ENCODE data around the gene APOBEC3F.
"Not testable (repeated sequence)": the region's sequence is repeated elsewhere in the genome, so short reads cannot be mapped to it uniquely, and the experiment has no call there.

The APOBEC3F gene

DNA sequence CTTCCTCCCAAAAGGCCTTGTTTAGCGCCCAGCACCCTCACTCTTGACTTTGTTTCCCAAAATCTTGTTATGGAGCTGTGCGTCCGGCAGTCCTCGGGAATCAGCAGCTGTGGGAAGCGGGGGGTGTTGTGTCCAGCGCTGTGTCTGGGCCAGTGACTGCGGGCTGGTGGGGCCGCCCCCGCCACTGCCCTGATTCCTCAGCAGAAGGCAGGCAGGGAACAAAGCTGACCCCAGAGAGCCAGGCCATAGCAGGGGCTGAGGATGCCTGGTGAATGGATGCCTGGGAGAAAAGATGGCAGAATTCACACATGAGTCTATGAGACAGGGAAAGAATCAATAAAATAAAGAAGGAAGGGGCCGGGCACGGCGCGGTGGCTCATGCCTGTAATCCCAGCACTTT is 24.1 kb upstream of the APOBEC3F start:
- H3K4me3 Mint-ChIP-seq: peak overlapping the region; percentile 15
- peaks cover 36% of the 10 kb centered on the region for H3K36me3 Mint-ChIP-seq
- peaks cover 67% of the 10 kb centered on the region for H3K4me1 Mint-ChIP-seq

DNA sequence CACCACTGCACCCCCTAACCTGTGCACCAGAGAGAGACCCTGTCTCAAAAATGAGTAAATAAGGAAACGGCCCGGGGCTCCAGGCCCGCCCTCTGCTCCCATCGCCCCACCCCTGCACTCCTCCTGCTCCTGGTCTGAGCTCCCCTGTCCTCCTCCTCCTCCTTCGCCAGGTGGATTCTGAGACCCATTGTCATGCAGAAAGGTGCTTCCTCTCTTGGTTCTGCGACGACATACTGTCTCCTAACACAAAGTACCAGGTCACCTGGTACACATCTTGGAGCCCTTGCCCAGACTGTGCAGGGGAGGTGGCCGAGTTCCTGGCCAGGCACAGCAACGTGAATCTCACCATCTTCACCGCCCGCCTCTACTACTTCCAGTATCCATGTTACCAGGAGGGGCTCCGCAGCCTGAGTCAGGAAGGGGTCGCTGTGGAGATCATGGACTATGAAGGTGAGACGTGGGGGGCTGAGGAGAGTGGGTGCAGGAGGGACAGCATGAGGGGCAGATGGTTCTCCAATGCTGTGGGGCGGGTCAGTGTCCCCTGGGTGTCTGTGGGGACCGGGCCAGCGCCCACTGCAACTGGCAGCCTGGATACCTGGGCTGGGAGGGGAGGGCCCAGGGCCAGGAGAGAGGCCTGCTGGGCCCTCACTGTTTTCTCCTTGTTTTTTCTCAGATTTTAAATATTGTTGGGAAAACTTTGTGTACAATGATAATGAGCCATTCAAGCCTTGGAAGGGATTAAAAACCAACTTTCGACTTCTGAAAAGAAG is 22.9 kb upstream of the APOBEC3F start:
- peak overlapping the region; percentile 49 for H3K27ac Mint-ChIP-seq
- no peak for DNase-seq
- no peak overlapping the region for H3K4me3 Mint-ChIP-seq
- H3K27me3 Mint-ChIP-seq: no peaks in the 10 kb centered on the region
- H3K36me3 Mint-ChIP-seq: peaks cover 44% of the 10 kb centered on the region
- no peaks in the 10 kb centered on the region for H3K9me3 Mint-ChIP-seq
- CTCF ChIA-PET: no interaction called here
- H3K4me1 Mint-ChIP-seq: peaks cover 68% of the 10 kb centered on the region

More for the DNA sequence above, 24.1 kb upstream of the APOBEC3F start:
- no peaks in the 10 kb centered on the region for H3K9me3 Mint-ChIP-seq
- CTCF ChIA-PET: no interaction called here
- no peak overlapping the region for H3K27ac Mint-ChIP-seq
- no peaks in the 10 kb centered on the region for H3K27me3 Mint-ChIP-seq
- no peak for DNase-seq

DNA sequence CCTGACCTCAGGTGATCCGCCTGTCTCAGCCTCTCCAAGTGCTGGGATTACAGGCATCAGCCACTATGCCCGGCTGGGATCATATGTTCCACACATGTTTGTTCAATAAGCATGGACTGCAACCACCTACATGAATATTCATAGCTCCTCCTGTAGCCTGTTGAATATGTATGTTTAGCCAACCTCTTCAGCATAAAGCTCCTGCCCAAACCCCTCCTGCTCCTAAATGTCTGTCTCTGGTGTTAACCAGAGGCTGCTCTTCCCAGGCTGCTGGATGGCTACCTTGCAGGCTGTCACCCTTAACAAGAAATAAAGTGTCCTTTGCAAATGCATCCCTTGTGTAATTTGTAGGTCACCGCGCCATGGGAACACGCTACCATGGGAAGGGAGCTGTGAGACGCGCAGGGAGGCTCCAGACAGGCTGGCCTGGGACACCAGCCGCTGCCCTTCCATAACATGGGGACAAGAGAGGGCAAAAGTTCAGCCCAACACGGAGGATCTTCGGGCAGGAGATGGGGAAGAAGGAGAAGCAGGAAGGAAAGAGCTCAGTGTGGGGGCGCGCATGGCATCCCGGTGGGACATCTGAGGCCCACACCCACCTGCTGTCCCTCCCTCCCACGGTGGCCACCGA is 20.5 kb upstream of the APOBEC3F start:
- H3K4me1 Mint-ChIP-seq: peaks cover 70% of the 10 kb centered on the region
- DNase-seq, CTCF ChIA-PET: not testable (repeated sequence)

DNA sequence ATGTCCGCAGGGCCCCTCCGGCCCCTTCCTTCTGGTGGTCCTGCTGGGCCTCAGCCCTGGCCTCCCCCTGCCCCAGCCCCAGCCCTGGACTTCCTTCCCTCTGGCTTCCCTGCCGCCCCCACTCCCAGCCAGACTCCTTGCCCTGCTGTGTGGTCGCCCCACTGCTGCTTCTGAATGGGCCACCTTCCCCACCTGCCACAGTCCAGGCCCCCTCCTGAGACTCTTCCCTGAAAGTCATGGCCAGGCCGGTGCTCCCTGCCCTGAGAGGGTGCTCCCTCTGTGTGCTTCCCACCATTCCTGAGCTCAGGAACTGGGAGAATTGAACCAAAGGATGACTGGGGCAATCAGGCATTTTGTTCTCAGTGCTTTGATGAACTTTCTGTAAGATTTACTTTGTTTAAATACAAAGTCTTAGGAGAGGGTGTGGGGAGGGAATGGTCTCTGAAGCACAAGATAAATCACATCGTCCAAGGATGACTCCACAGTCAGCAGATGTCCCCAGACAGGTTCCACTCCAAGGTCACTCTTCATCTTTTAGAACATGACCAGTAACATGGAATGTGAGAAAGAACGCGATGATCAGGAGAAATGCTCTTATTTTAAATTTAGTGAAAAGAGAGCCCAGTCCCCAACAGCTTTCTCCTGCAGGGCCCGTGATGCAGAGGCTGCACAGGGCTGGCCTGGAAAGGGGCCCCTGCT is 19.0 kb upstream of the APOBEC3F start:
- H3K27ac Mint-ChIP-seq: peak overlapping the region; percentile 96
- H3K4me1 Mint-ChIP-seq: peaks cover 72% of the 10 kb centered on the region
- H3K4me3 Mint-ChIP-seq: peak overlapping the region; percentile 93
- CTCF ChIA-PET: interaction anchor here (0.6 to 1.3 kb wide), 2 partner anchors 50 to 100 kb away, joined by 3 to 4 read pairs; no protein-coding TSS in a partner anchor
- no peaks in the 10 kb centered on the region for H3K27me3 Mint-ChIP-seq
- peaks cover 54% of the 10 kb centered on the region for H3K36me3 Mint-ChIP-seq
- H3K9me3 Mint-ChIP-seq: no peaks in the 10 kb centered on the region
- DNase-seq: peak; percentile 25

More for the DNA sequence above, 20.5 kb upstream of the APOBEC3F start:
- H3K9me3 Mint-ChIP-seq, H3K27me3 Mint-ChIP-seq: not testable (repeated sequence)
- peak overlapping the region; percentile 68 for H3K4me3 Mint-ChIP-seq
- H3K27ac Mint-ChIP-seq: peak overlapping the region; percentile 96
- H3K36me3 Mint-ChIP-seq: peaks cover 50% of the 10 kb centered on the region

DNA sequence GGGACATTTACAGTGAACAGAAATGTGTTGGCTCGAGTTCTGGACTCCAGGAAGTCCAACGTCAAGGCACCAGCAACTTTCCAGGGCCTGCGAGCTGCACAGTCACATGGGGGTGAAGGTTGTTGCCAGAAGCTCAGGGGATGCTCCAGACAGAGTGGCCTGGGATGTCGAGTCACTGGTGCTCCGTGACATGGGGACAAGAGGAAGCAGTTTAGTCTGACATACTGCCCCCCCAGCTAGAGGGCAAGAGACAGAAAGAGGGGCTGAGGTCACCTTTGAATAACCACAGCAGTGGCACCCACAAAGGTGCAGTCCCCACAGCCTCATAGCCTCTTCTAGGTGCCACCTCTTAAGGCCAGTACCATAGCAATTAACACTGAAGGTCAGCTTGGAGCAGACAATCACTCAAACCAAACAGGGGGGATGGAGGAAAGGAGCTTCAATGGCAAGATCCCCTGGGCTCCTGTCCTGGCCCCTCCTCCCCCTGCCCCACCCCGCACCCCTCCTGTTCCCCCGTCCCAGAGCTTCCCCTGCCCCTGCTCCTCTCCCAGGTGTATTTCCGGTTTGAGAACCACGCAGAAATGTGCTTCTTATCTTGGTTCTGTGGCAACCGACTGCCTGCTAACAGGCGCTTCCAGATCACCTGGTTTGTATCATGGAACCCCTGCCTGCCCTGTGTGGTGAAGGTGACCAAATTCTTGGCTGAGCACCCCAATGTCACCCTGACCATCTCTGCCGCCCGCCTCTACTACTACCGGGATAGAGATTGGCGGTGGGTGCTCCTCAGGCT is 15.9 kb upstream of the APOBEC3F start:
- H3K4me1 Mint-ChIP-seq: peaks cover 64% of the 10 kb centered on the region
- peaks cover 42% of the 10 kb centered on the region for H3K36me3 Mint-ChIP-seq
- peak overlapping the region; percentile 41 for H3K4me3 Mint-ChIP-seq
- H3K9me3 Mint-ChIP-seq: no peaks in the 10 kb centered on the region
- H3K27me3 Mint-ChIP-seq: no peaks in the 10 kb centered on the region
- CTCF ChIA-PET: interaction anchor here (0.6 kb wide), 1 partner anchor 118 kb away, joined by 3 read pairs; no protein-coding TSS in a partner anchor
- peak; percentile 55 for DNase-seq
- H3K27ac Mint-ChIP-seq: peak overlapping the region; percentile 81

DNA sequence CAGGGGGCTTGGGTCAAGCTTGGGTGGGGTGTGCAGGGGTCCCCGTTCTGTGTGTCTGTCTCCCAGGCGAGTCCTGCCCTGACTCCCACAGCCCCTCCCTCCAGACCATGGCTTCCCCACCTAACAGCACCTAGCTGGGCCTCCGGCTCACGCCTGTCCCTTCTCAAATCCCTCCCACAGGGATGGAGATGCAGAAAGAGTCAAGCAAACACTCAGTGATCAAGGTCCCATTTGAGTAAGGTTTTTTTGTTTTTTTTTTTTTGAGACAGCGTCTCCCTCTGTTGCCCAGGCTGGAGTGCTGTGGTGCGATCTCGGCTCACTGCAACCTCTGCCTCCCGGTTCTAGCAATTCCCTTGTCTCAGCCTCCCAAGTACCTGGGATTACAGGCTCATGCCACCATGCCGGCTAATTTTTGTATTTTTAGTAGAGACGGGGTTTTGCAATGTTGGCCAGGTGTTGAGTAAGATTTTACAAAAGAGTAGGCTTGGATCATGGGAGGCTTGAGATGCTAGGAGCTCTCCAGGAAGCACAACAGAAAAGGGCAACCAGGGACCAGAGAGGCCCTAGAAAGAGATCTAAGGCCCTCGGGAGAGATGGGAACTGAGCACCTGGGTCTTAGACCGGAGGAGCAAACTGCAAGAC is 14.0 kb upstream of the APOBEC3F start:
- Mint-ChIP-seq H3K4me3 (no peak overlapping the region), H3K27me3 (no peaks in the 10 kb centered on the region), H3K9me3 (no peaks in the 10 kb centered on the region), H3K27ac (no peak overlapping the region), H3K4me1 (peaks cover 54% of the 10 kb centered on the region), H3K36me3 (peaks cover 37% of the 10 kb centered on the region)
- CTCF ChIA-PET: no interaction called here
- DNase-seq: no peak

DNA sequence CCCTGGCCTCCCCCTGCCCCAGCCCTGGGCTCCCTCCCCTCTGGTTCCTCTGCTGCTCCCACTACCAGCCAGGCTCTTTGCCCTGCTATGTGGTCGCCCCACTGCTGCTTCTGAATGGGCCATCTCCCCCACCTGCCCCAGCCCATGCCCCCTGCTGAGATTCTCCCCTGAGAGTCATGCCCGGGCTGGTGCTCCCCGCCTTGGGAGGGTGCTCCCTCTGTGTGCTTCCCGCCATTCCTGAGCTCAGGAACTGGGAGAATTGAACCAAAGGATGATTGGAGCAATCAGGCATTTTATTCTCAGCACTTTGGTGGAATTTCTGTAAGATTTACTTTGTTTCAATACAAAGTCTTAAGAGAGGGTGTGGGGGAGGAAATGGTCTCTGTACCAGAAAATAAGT is 12.9 kb upstream of the APOBEC3F start:
- no peak overlapping the region for H3K27ac Mint-ChIP-seq
- H3K4me3 Mint-ChIP-seq: no peak overlapping the region
- peaks cover 43% of the 10 kb centered on the region for H3K4me1 Mint-ChIP-seq
- no peaks in the 10 kb centered on the region for H3K9me3 Mint-ChIP-seq
- H3K36me3 Mint-ChIP-seq: peaks cover 34% of the 10 kb centered on the region
- DNase-seq: no peak
- no peaks in the 10 kb centered on the region for H3K27me3 Mint-ChIP-seq
- CTCF ChIA-PET: no interaction called here

DNA sequence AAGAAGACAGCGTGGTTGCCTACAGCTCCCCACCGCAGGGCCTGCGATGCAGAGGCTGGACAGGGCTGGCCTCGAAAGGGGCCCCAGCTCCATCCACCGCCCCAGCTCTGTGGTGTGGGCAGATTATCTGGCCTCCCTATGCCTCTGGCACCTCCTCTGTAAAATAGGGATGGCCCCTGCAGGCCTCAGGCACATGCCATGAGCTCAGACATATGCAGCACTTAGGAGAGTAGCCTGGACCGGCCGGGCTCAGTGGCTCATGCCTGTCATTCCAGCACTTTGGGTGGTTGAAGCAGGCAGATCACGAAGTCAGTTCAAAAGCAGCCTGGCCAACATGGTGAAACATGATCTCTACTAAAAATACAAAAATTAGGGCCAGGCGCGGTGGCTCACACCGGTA is 12.4 kb upstream of the APOBEC3F start:
- Mint-ChIP-seq H3K27ac (no peak overlapping the region), H3K4me3 (no peak overlapping the region), H3K36me3 (peaks cover 38% of the 10 kb centered on the region), H3K27me3 (no peaks in the 10 kb centered on the region), H3K9me3 (no peaks in the 10 kb centered on the region), H3K4me1 (peaks cover 39% of the 10 kb centered on the region)
- no peak for DNase-seq
- CTCF ChIA-PET: no interaction called here

DNA sequence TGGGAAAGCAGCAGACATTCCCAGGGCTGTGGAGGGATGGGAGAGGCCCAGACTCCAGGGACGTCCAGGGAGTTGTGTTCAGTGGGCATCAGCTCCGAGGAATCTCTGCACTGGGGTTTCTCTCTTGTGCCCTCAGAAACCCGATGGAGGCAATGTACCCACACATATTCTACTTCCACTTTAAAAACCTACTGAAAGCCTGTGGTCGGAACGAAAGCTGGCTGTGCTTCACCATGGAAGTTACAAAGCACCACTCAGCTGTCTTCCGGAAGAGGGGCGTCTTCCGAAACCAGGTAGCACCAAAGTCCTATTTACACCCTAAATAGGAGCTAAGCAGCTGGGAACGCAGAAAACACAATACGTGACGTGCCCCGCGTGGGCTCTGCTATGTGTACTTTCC is 11.4 kb upstream of the APOBEC3F start:
- no peak for DNase-seq
- Mint-ChIP-seq H3K27me3 (no peaks in the 10 kb centered on the region), H3K9me3 (no peaks in the 10 kb centered on the region), H3K4me3 (no peak overlapping the region), H3K4me1 (peaks cover 30% of the 10 kb centered on the region), H3K27ac (no peak overlapping the region), H3K36me3 (peaks cover 36% of the 10 kb centered on the region)
- CTCF ChIA-PET: no interaction called here

DNA sequence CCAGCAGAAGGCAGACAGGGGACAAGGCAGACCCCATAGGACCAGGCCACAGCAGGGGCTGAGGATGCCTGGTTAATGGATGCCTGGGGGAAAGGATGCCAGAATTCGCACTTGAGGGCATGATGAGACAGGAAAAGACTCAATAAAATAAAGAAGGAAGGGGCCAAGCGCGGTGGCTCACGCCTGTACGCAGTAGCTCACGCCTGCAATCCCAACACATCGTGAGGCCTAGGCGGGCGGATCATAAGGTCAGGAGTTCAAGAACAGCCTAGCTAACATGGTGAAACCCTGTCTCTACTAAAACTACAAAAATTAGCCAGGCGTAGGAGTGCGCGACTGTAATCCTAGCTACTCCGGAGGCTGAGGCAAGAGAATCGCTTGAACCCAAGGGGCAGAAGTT is 10.0 kb upstream of the APOBEC3F start:
- H3K36me3 Mint-ChIP-seq: peaks cover 26% of the 10 kb centered on the region
- H3K9me3 Mint-ChIP-seq: no peaks in the 10 kb centered on the region
- H3K27me3 Mint-ChIP-seq: no peaks in the 10 kb centered on the region
- peaks cover 15% of the 10 kb centered on the region for H3K4me1 Mint-ChIP-seq
- CTCF ChIA-PET: interaction anchor here (0.6 kb wide), 1 partner anchor 288 kb away, joined by 4 read pairs; no protein-coding TSS in a partner anchor
- H3K4me3 Mint-ChIP-seq: no peak overlapping the region
- H3K27ac Mint-ChIP-seq: no peak overlapping the region
- DNase-seq: no peak

DNA sequence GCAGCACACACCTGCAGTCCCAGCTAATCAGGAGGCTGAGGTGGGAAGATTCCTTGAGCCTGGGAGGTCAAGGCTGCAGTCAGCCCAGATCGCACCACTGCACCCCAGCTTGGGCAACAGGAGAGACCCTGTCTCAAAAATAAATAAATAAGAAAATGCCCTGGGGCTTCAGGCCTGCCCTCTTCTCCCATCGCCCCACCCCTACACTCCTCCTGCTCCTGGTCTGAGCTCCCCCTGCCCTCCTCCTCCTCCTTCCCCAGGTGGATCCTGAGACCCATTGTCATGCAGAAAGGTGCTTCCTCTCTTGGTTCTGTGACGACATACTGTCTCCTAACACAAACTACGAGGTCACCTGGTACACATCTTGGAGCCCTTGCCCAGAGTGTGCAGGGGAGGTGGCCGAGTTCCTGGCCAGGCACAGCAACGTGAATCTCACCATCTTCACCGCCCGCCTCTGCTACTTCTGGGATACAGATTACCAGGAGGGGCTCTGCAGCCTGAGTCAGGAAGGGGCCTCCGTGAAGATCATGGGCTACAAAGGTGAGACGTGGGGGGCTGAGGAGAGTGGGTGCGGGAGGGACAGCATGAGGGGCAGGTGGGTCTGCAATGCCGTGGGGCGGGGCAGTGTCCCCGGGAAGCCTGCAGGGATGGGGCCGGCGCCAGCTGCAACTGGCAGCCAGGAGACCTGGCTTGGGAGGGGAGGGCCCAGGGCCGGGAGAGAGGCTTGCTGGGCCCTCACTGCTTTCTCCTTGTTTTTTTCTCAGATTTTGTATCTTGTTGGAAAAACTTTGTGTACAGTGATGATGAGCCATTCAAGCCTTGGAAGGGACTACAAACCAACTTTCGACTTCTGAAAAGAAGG is 9.0 kb upstream of the APOBEC3F start:
- CTCF ChIA-PET: interaction anchor here (0.6 kb wide), 1 partner anchor 287 kb away, joined by 4 read pairs; no protein-coding TSS in a partner anchor
- peaks cover 16% of the 10 kb centered on the region for H3K4me1 Mint-ChIP-seq
- H3K4me3 Mint-ChIP-seq, H3K27me3 Mint-ChIP-seq, DNase-seq, H3K27ac Mint-ChIP-seq, H3K9me3 Mint-ChIP-seq: not testable (repeated sequence)
- peaks cover 21% of the 10 kb centered on the region for H3K36me3 Mint-ChIP-seq

DNA sequence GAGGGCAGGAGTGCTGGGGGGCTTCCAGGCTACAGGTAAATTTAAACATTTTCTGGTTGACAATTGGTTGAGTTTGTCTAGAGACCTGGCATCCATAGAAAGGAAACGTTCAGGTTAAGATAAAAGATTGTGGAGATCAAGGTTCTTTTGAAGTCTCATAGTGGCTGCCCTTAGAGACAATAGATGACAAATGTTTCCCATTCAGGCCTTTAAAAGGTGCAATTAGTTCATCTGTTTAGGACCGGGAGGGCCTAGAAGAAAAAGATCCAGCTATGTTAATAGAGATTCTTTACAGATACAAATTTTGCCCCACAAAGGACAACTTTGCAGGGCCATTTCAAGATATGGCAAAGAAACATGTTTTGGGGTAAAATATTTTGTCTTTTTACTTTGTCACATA is 3.6 kb upstream of the APOBEC3F start:
- H3K9me3 Mint-ChIP-seq, H3K4me3 Mint-ChIP-seq, H3K27me3 Mint-ChIP-seq, H3K27ac Mint-ChIP-seq, DNase-seq: not testable (repeated sequence)
- Mint-ChIP-seq H3K4me1 (peaks cover 42% of the 10 kb centered on the region), H3K36me3 (peaks cover 18% of the 10 kb centered on the region)
- CTCF ChIA-PET: interaction anchor here (0.9 kb wide), 1 partner anchor 53 kb away, joined by 3 read pairs; no protein-coding TSS in a partner anchor
